GM23338 (cell line): ENCODE results near the gene SLC43A2. TPM values are rescaled to one million over a fixed set of nuclear protein-coding genes. Genes with fewer than 3 reads are reported as not detected.

Source experiments
- ATAC-seq: fragments of 200-7000 bp; cut with Tn5 transposase; 3 replicates; pipeline ENCODE4 v1.9.1; 2020
- DNase-seq: peaks from one replicate; pipeline ENCODE4 v3.0.0-alpha.2; 2015; ENCODE audit warnings: low spot score
- H2AFZ ChIP-seq: fragments of 200-600 bp; sonication (generic); 2 replicates; pipeline ENCODE4 v1.8.0; 2016; ENCODE audit warnings: antibody characterized with exemption, mild to moderate bottlenecking, moderate library complexity
- H3F3A ChIP-seq: fragments of 200-600 bp; sonication (generic); replicated peaks from 2 replicates; pipeline ENCODE4 v1.8.0; 2017; ENCODE audit warnings: antibody characterized with exemption, mixed run types, low read depth
- H3K27ac ChIP-seq: fragments of 200-600 bp; sonication (generic); 2 replicates; pipeline ENCODE4 v1.6.1; 2016; ENCODE audit warnings: low read depth
- H3K27me3 ChIP-seq: fragments of 200-600 bp; sonication (generic); 2 replicates; pipeline ENCODE4 v1.8.0; 2016; ENCODE audit warnings: mild to moderate bottlenecking, mixed run types, moderate library complexity; ENCODE audit not compliant: insufficient read depth
- H3K36me3 ChIP-seq: fragments of 200-600 bp; sonication (generic); 2 replicates; pipeline ENCODE4 v1.8.0; 2016; ENCODE audit warnings: mild to moderate bottlenecking; ENCODE audit not compliant: insufficient read depth
- H3K4me1 ChIP-seq: fragments of 200-600 bp; sonication (generic); 2 replicates; pipeline ENCODE4 v1.8.0; 2016; ENCODE audit warnings: mild to moderate bottlenecking, moderate library complexity; ENCODE audit not compliant: insufficient read depth
- H3K4me2 ChIP-seq: fragments of 200-600 bp; sonication (generic); 2 replicates; pipeline ENCODE4 v1.7.1; 2017; ENCODE audit warnings: mixed run types
- H3K4me3 ChIP-seq: fragments of 200-600 bp; sonication (generic); 2 replicates; pipeline ENCODE4 v1.6.1; 2016; ENCODE audit warnings: mixed run types
- H3K79me2 ChIP-seq: fragments of 200-600 bp; sonication (generic); replicated peaks from 2 replicates; pipeline ENCODE4 v1.8.0; 2017; ENCODE audit warnings: mild to moderate bottlenecking; ENCODE audit not compliant: insufficient read depth
- H3K9me2 ChIP-seq: fragments of 200-600 bp; sonication (generic); 2 replicates; pipeline ENCODE4 v1.8.0; 2017; ENCODE audit not compliant: insufficient read depth
- H4K20me1 ChIP-seq: fragments of 200-600 bp; sonication (generic); replicated peaks from 2 replicates; pipeline ENCODE4 v1.8.0; 2017; ENCODE audit warnings: mild to moderate bottlenecking; ENCODE audit not compliant: insufficient read depth
- H3K27ac Mint-ChIP-seq: 2 replicates; pipeline ENCODE4 v1.8.0; 2020; ENCODE audit warnings: inconsistent platforms, mild to moderate bottlenecking, moderate library complexity, mixed read lengths
- H3K27me3 Mint-ChIP-seq: 3 replicates; pipeline ENCODE4 v1.8.0; 2022; ENCODE audit warnings: low read depth, mild to moderate bottlenecking, moderate library complexity, mixed read lengths, inconsistent platforms; ENCODE audit not compliant: insufficient read depth, poor library complexity
- H3K36me3 Mint-ChIP-seq: 3 replicates; pipeline ENCODE4 v1.8.0; 2021; ENCODE audit warnings: low read depth, mild to moderate bottlenecking, inconsistent platforms, moderate library complexity, mixed read lengths
- H3K4me1 Mint-ChIP-seq: 3 replicates; pipeline ENCODE4 v1.8.0; 2020; ENCODE audit warnings: mild to moderate bottlenecking, inconsistent platforms, mixed read lengths
- H3K4me3 Mint-ChIP-seq: 3 replicates; pipeline ENCODE4 v1.8.0; 2021; ENCODE audit warnings: moderate library complexity, mild to moderate bottlenecking, inconsistent platforms, mixed read lengths
- H3K9me3 Mint-ChIP-seq: 3 replicates; pipeline ENCODE4 v1.8.0; 2020; ENCODE audit warnings: moderate library complexity, mild to moderate bottlenecking, inconsistent platforms, mixed read lengths
- CTCF ChIP-seq, 2 experiments: fragments of 200-600 bp in 1 of 2; sonication (generic) in 1 of 2; conservative IDR thresholded peaks; 2 replicates each; pipeline versions ENCODE4 v1.5.1 to v1.6.1; 2016 to 2017; ENCODE audit warnings: antibody characterized with exemption in 2 of 2, low read depth in 2 of 2, mild to moderate bottlenecking in 2 of 2, moderate library complexity in 1 of 2
- ETS1 ChIP-seq: IDR thresholded peaks from 2 replicates; pipeline ENCODE4 v1.6.1; 2016; ENCODE audit warnings: antibody characterized with exemption
- REST ChIP-seq: IDR thresholded peaks from one replicate; pipeline ENCODE4 v1.6.1; 2018; ENCODE audit warnings: antibody characterized with exemption; ENCODE audit not compliant: unreplicated experiment
- ZNF114 ChIP-seq: fragments of 250-450 bp; sonication (Bioruptor Pico); IDR thresholded peaks from 2 replicates; pipeline ENCODE4 v1.5.0; 2020; ENCODE audit warnings: mild to moderate bottlenecking, moderate library complexity
- ZNF462 ChIP-seq: fragments of 250-450 bp; sonication (Bioruptor Pico); IDR thresholded peaks from 2 replicates; pipeline ENCODE4 v1.5.0; 2020; ENCODE audit warnings: mild to moderate bottlenecking, moderate library complexity
- polyA plus RNA-seq: library from polyadenylated mRNA; unstranded; fragments of >200 nt; fragmentation: Nextera tagmentation; extraction: Ambion mirVana; gene quantifications from 2 replicates; pipeline ENCODE4 v1.2.1, GENCODE V29; 2016
- total RNA-seq: library from RNA; depleted of rRNA; stranded (reverse); fragments of >200 nt; shearing (Covaris generic); gene quantifications from 2 replicates; pipeline ENCODE4 v1.2.3, GENCODE V29; 2014

The SLC43A2 gene
- total and polyA plus RNA-seq, 2 experiments from 2014 or later, result 2.2 to 9.8 TPM

- TF ChIP-seq ZNF462 (CRISPR knock-in tag) (no peak), REST (no peak)
These were observed 37.7 kb downstream of the SLC43A2 start (continued) for GRCh38 chr17:1590747-1591473.

- peaks cover 3% of the 10 kb centered on the region; the same call in 1 of the 3 replicates for H3K36me3 Mint-ChIP-seq
- no peak for TF ChIP-seq ZNF114 (CRISPR knock-in tag)
- no peak for TF ChIP-seq CTCF (conservative IDR thresholded peaks at IDR 0.05; ENCODE audit: low read depth in 2 of 2)
- no peak for TF ChIP-seq ETS1
- 0 out of 2 replicates have a peak overlapping the region, but pooled peaks have one; percentile 36 for H3K27ac Mint-ChIP-seq
- peaks cover 35% of the 10 kb centered on the region for H3K4me1 Mint-ChIP-seq
- peaks cover 14% of the 10 kb centered on the region for H3K27me3 Mint-ChIP-seq
- Histone ChIP-seq H3F3A (peaks cover 5% of the 10 kb centered on the region; the same call in 1 of the 2 replicates), H3K9me2 (no peaks in the 10 kb centered on the region), H3K4me3 (no peak overlapping the region), H3K4me1 (peaks cover 11% of the 10 kb centered on the region), H2AFZ (no peak overlapping the region), H3K36me3 (no peaks in the 10 kb centered on the region), H3K27me3 (no peaks in the 10 kb centered on the region), H4K20me1 (no peaks in the 10 kb centered on the region), H3K4me2 (no peak overlapping the region), H3K79me2 (no peaks in the 10 kb centered on the region), H3K27ac (no peak overlapping the region)
- DNase-seq (no peak), ATAC-seq (no peak)
- no peaks in the 10 kb centered on the region for H3K9me3 Mint-ChIP-seq
- H3K4me3 Mint-ChIP-seq, result no peak overlapping the region
These were observed 38.4 kb downstream of the SLC43A2 start for GRCh38 chr17:1590029-1590746.
